HL-60 (cell line): ENCODE measurements around the gene TERT.

Experiments used
- CTCF ChIP-seq: IDR thresholded peaks from one replicate; pipeline ENCODE4 v1.5.1; 2011; ENCODE audit warnings: low read length, control low read depth, inconsistent platforms; ENCODE audit not compliant: insufficient read depth
- GABPA ChIP-seq: IDR thresholded peaks from 2 replicates; pipeline ENCODE4 v1.6.1; 2012; ENCODE audit warnings: low read depth
- REST ChIP-seq: IDR thresholded peaks from 2 replicates; pipeline ENCODE4 v1.6.1; 2012; ENCODE audit warnings: low read depth; ENCODE audit not compliant: insufficient replicate concordance

DNA sequence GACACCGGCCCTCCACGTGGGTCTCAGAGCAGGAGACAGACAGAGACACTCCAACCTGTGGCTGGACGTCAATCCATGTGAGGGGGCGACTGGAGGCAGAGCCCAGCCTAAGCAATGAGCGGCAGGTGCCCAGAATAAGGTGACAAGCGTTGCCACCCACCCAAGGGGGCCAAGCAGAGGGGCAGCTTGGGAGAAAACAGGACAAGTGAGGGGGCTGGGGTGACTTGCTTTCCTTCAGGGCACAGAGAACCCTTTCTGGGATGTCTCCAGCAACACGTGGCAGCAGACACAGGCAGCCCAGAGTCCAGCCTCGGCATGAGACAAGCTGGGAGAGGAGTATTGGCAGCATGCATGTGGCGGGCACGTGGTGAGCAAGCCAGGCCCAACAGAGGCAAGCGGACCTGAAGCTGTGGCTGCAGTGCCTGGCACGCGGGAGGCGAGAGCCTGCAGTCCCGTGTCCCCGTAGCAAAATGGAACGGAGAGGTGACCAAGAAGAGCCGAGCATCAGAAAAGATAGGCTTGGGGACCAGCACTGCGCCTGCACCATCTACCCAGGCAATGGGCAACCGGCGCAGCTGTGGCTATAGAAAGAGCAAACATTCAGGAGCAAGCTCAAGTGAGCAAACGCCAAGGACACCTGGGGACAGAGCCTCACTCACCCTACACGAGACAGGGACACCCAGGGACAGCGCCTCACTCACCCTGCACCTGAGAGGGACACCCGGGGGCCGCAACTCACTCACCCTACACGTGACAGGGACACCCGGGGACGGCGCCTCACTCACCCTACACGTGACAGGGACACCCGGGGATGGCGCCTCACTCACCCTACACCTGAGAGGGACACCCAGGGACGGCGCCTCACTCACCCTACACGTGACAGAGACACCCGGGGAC is 6.2 kb downstream of the TERT start:
- TF ChIP-seq CTCF (no peak), REST (no peak), GABPA (no peak)
